Neural cell (in vitro differentiated cells): Measurements from ENCODE around the gene SHISA5. TPM values are rescaled to one million over a fixed set of nuclear protein-coding genes. Genes with fewer than 3 reads are reported as not detected.

ENCODE experiments used
- H2AFZ ChIP-seq: fragments of 200-600, 300-800 bp; sonication (generic), shearing (Covaris generic); 2 replicates; pipeline ENCODE4 v1.6.0; 2014; ENCODE audit warnings: low read depth, mild to moderate bottlenecking, antibody characterized with exemption, low read length, moderate library complexity
- H3F3A ChIP-seq: fragments of 200-600 bp; shearing (Covaris generic); 2 replicates; pipeline ENCODE4 v1.6.1; 2016; ENCODE audit warnings: mild to moderate bottlenecking, moderate library complexity, mixed read lengths, antibody characterized with exemption, low read length; ENCODE audit not compliant: insufficient read depth, poor library complexity, severe bottlenecking
- H3K27ac ChIP-seq: fragments of 200-600, 300-800 bp; sonication (generic), shearing (Covaris generic); 2 replicates; pipeline ENCODE4 v1.5.1; 2014; ENCODE audit warnings: mild to moderate bottlenecking, low read length, moderate library complexity
- H3K27me3 ChIP-seq: fragments of 300-800, 200-600 bp; sonication (generic), shearing (Covaris generic); 2 replicates; pipeline ENCODE4 v1.6.0; 2014; ENCODE audit warnings: mild to moderate bottlenecking, low read depth, low read length, moderate library complexity; ENCODE audit not compliant: insufficient read depth
- H3K36me3 ChIP-seq: fragments of 300-800, 200-600 bp; sonication (generic), shearing (Covaris generic); 2 replicates; pipeline ENCODE4 v1.5.1; 2014; ENCODE audit warnings: mild to moderate bottlenecking, antibody characterized with exemption, low read length, moderate library complexity; ENCODE audit not compliant: insufficient read depth
- H3K4me2 ChIP-seq: fragments of 300-800, 200-600 bp; sonication (generic), shearing (Covaris generic); 2 replicates; pipeline ENCODE4 v1.6.0; 2014; ENCODE audit warnings: mild to moderate bottlenecking, low read length
- H3K4me3 ChIP-seq: fragments of 300-800, 200-600 bp; sonication (generic), shearing (Covaris generic); 2 replicates; pipeline ENCODE4 v1.5.1; 2014; ENCODE audit warnings: mild to moderate bottlenecking, low read length, moderate library complexity
- H3K79me2 ChIP-seq: fragments of 200-600 bp; shearing (Covaris generic); replicated peaks from 2 replicates; pipeline ENCODE4 v1.6.0; 2014; ENCODE audit warnings: mild to moderate bottlenecking, low read length, moderate library complexity; ENCODE audit not compliant: insufficient read depth
- H3K9ac ChIP-seq: fragments of 300-800, 200-600 bp; sonication (generic), shearing (Covaris generic); 2 replicates; pipeline ENCODE4 v1.6.1; 2016; ENCODE audit warnings: mild to moderate bottlenecking, low read length, mixed read lengths
- H3K9me2 ChIP-seq: fragments of 200-600 bp; shearing (Covaris generic); 2 replicates; pipeline ENCODE4 v1.6.1; 2016; ENCODE audit warnings: mild to moderate bottlenecking, low read length, mixed read lengths; ENCODE audit not compliant: insufficient read depth
- H3K9me3 ChIP-seq: fragments of 200-600, 300-800 bp; sonication (generic), shearing (Covaris generic); 2 replicates; pipeline ENCODE4 v1.6.1; 2016; ENCODE audit warnings: mild to moderate bottlenecking, mixed run types, low read length, moderate library complexity, mixed read lengths
- H4K20me1 ChIP-seq: fragments of 200-600 bp; shearing (Covaris generic); 2 replicates; pipeline ENCODE4 v1.6.1; 2016; ENCODE audit warnings: mild to moderate bottlenecking, mixed run types; ENCODE audit not compliant: insufficient read depth
- EP300 ChIP-seq: fragments of 450-650 bp; conservative IDR thresholded peaks from 2 replicates; pipeline ENCODE4 v1.6.1; 2014; ENCODE audit warnings: antibody characterized with exemption, mild to moderate bottlenecking, moderate library complexity; ENCODE audit not compliant: poor library complexity, severe bottlenecking
- EZH2 ChIP-seq: fragments of 200-600, 300-800 bp; shearing (Covaris generic), sonication (generic); IDR thresholded peaks from 2 replicates; pipeline ENCODE4 v1.6.1; 2014; ENCODE audit warnings: antibody characterized with exemption, low read length, borderline replicate concordance, mild to moderate bottlenecking; ENCODE audit not compliant: insufficient read depth, poor library complexity, severe bottlenecking
- MXI1 ChIP-seq: fragments of 450-650 bp; conservative IDR thresholded peaks from 2 replicates; pipeline ENCODE4 v1.6.1; 2014; ENCODE audit warnings: antibody characterized with exemption, mild to moderate bottlenecking; ENCODE audit not compliant: poor library complexity, severe bottlenecking
- POLR2AphosphoS5 ChIP-seq: IDR thresholded peaks from 2 replicates; pipeline ENCODE4 v1.6.1; 2012
- RAD21 ChIP-seq: fragments of 450-650 bp; conservative IDR thresholded peaks from 2 replicates; pipeline ENCODE4 v1.6.1; 2014; ENCODE audit warnings: antibody characterized with exemption, mild to moderate bottlenecking, moderate library complexity
- SMC3 ChIP-seq: fragments of 450-650 bp; conservative IDR thresholded peaks from 2 replicates; pipeline ENCODE4 v1.6.1; 2014; ENCODE audit warnings: antibody characterized with exemption, mild to moderate bottlenecking, moderate library complexity; ENCODE audit not compliant: poor library complexity
- TAF1 ChIP-seq: IDR thresholded peaks from 2 replicates; pipeline ENCODE4 v1.6.1; 2012; ENCODE audit warnings: low read depth
- polyA plus RNA-seq: library from polyadenylated mRNA; depleted of rRNA; stranded (reverse); fragments of >200 nt; gene quantifications from 2 replicates; pipeline ENCODE4 v1.2.3, GENCODE V29; 2014
- TF ChIP-seq, protein P1 (sequence below): IDR thresholded peaks from 2 replicates; pipeline ENCODE4 v1.6.1; 2012; ENCODE audit warnings: borderline replicate concordance
- TF ChIP-seq, protein P2 (sequence below): fragments of 450-650 bp; IDR thresholded peaks from 2 replicates; pipeline ENCODE4 v1.5.1; 2014; ENCODE audit warnings: antibody characterized with exemption, mild to moderate bottlenecking, moderate library complexity; ENCODE audit not compliant: poor library complexity, severe bottlenecking

The SHISA5 gene
- polyA plus RNA-seq, 1 donor from 2014 or later: 121 TPM

DNA sequence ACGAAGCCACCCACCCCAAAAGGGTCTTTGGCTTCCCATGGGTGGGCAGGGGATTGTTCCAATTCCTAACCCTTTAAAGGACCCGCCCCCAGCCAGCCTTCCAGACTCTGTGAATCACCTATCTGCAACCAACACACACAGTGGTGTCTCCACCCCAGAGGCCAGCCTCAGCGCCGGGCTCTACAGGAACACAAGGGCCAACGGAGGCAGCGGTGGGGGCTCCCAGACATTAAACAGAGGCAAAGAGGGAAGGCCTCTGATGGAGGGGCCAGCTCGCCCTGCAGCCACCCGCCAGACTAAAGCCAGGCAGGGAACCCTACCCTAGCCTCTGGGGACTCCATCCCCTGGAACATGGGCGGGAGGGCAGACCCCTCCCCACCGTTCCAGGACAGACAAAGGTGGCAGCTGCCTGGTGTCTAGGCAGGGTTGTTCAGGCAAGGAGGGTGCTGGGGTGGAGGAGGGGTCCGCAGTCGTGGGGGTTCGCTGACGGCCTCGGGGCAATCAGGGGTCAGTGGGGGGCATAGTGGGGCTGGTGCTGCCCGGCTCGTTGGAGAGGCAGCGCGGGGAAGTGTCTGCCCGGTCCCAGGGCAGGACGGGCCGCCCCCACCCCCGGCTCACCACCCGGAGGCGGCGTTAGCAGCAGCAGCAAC is 448 bp downstream of the SHISA5 start:
- Histone ChIP-seq H3K36me3 (no peaks in the 10 kb centered on the region), H3K79me2 (no peaks in the 10 kb centered on the region), H3K9me3 (no peaks in the 10 kb centered on the region), H3K27ac (no peak overlapping the region), H3K4me2 (no peak overlapping the region), H3K4me3 (peak overlapping the region; percentile 68), H3K27me3 (peaks cover 5% of the 10 kb centered on the region), H2AFZ (peak overlapping the region; percentile 21), H4K20me1 (no peaks in the 10 kb centered on the region), H3K9me2 (no peaks in the 10 kb centered on the region), H3F3A (no peaks in the 10 kb centered on the region), H3K9ac (peak overlapping the region; percentile 62)
- TF ChIP-seq, protein P1, sequence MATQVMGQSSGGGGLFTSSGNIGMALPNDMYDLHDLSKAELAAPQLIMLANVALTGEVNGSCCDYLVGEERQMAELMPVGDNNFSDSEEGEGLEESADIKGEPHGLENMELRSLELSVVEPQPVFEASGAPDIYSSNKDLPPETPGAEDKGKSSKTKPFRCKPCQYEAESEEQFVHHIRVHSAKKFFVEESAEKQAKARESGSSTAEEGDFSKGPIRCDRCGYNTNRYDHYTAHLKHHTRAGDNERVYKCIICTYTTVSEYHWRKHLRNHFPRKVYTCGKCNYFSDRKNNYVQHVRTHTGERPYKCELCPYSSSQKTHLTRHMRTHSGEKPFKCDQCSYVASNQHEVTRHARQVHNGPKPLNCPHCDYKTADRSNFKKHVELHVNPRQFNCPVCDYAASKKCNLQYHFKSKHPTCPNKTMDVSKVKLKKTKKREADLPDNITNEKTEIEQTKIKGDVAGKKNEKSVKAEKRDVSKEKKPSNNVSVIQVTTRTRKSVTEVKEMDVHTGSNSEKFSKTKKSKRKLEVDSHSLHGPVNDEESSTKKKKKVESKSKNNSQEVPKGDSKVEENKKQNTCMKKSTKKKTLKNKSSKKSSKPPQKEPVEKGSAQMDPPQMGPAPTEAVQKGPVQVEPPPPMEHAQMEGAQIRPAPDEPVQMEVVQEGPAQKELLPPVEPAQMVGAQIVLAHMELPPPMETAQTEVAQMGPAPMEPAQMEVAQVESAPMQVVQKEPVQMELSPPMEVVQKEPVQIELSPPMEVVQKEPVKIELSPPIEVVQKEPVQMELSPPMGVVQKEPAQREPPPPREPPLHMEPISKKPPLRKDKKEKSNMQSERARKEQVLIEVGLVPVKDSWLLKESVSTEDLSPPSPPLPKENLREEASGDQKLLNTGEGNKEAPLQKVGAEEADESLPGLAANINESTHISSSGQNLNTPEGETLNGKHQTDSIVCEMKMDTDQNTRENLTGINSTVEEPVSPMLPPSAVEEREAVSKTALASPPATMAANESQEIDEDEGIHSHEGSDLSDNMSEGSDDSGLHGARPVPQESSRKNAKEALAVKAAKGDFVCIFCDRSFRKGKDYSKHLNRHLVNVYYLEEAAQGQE: no peak
- TF ChIP-seq, protein P2, sequence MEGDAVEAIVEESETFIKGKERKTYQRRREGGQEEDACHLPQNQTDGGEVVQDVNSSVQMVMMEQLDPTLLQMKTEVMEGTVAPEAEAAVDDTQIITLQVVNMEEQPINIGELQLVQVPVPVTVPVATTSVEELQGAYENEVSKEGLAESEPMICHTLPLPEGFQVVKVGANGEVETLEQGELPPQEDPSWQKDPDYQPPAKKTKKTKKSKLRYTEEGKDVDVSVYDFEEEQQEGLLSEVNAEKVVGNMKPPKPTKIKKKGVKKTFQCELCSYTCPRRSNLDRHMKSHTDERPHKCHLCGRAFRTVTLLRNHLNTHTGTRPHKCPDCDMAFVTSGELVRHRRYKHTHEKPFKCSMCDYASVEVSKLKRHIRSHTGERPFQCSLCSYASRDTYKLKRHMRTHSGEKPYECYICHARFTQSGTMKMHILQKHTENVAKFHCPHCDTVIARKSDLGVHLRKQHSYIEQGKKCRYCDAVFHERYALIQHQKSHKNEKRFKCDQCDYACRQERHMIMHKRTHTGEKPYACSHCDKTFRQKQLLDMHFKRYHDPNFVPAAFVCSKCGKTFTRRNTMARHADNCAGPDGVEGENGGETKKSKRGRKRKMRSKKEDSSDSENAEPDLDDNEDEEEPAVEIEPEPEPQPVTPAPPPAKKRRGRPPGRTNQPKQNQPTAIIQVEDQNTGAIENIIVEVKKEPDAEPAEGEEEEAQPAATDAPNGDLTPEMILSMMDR: no peak
- TF ChIP-seq POLR2AphosphoS5 (no peak), RAD21 (no peak), EZH2 (no peak)

DNA sequence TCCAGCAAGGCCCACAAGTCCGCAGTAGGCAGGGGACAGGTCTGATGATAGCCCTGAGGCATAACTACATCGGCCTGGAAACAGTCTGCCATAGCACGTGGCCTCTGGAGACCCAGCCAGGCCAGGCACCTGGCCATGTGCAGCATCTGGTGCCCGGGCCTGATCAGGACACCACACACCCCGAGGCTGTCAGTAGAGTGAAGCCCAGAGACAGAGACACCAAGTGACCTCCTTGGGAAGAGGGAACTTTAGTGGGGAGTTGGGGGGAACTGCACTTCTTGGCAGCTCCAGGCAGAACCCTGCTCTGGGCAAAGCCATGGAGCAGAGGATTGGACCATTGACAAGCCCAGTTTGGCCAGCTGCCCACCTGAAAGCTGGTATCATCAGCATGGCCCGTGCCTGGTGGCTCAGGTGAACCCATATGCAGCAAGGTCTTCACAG is 1.2 kb downstream of the SHISA5 start:
- Histone ChIP-seq H3K79me2 (no peaks in the 10 kb centered on the region), H4K20me1 (no peaks in the 10 kb centered on the region), H3K27me3 (peaks cover 5% of the 10 kb centered on the region), H3K9ac (no peak overlapping the region), H3F3A (no peaks in the 10 kb centered on the region), H2AFZ (no peak overlapping the region), H3K9me2 (no peaks in the 10 kb centered on the region), H3K4me2 (no peak overlapping the region), H3K27ac (no peak overlapping the region), H3K4me3 (no peak overlapping the region), H3K9me3 (peaks cover 3% of the 10 kb centered on the region), H3K36me3 (no peaks in the 10 kb centered on the region)
- no peak for TF ChIP-seq EP300
- TF ChIP-seq SMC3: no peak
- no peak for TF ChIP-seq EZH2
- no peak for TF ChIP-seq RAD21
- TF ChIP-seq, protein P2: no peak
- TF ChIP-seq MXI1: no peak
- no peak for TF ChIP-seq TAF1
- TF ChIP-seq, protein P1: no peak
- TF ChIP-seq POLR2AphosphoS5: no peak
